WTC11 (cell line): Measurements from ENCODE around the gene SARDH. TPM values are rescaled to one million over a fixed set of nuclear protein-coding genes. Genes with fewer than 3 reads are reported as not detected.

Experiments
- ATAC-seq: fragments of 200-7000 bp; cut with Tn5 transposase; 2 replicates; pipeline ENCODE4 v1.10.0; 2021; ENCODE audit warnings: mild to moderate bottlenecking, moderate library complexity
- CTCF ChIA-PET: fragments of 300-600 bp; sonication (Branson Sonifier 250); formaldehyde crosslinking; loops from one replicate; lab custom pipeline; 2021; ENCODE audit warnings: antibody characterized with exemption; lab: Charles Lee
- POLR2A ChIA-PET: fragments of 350-600 bp; sonication (Branson Sonifier 250); formaldehyde crosslinking; loops from one replicate; lab custom pipeline; 2021; ENCODE audit warnings: antibody characterized with exemption; lab: Charles Lee
- DNase-seq: peaks from one replicate; pipeline ENCODE4 v3.0.0; 2021; ENCODE audit warnings: low spot score
- H3K27ac Mint-ChIP-seq: 2 replicates; pipeline ENCODE4 v1.8.0; 2021; ENCODE audit warnings: mixed read lengths
- H3K27me3 Mint-ChIP-seq: 2 replicates; pipeline ENCODE4 v1.8.0; 2021; ENCODE audit warnings: low read depth, mild to moderate bottlenecking, moderate library complexity, mixed read lengths
- H3K36me3 Mint-ChIP-seq: 2 replicates; pipeline ENCODE4 v1.8.0; 2021; ENCODE audit warnings: mixed read lengths
- H3K4me1 Mint-ChIP-seq: 2 replicates; pipeline ENCODE4 v1.8.0; 2022; ENCODE audit warnings: mixed read lengths
- H3K4me3 Mint-ChIP-seq: 2 replicates; pipeline ENCODE4 v1.8.0; 2021; ENCODE audit warnings: mild to moderate bottlenecking, moderate library complexity, mixed read lengths
- H3K9me3 Mint-ChIP-seq: 2 replicates; pipeline ENCODE4 v1.8.0; 2021; ENCODE audit warnings: mixed read lengths
- ARID4B ChIP-seq: sonication (generic); formaldehyde crosslinking; IDR thresholded peaks from 2 replicates; pipeline ENCODE4 v1.8.0; 2023; ENCODE audit warnings: missing genetic modification reagents, mild to moderate bottlenecking, borderline replicate concordance
- CREB1 ChIP-seq: sonication (generic); formaldehyde crosslinking; IDR thresholded peaks from 2 replicates; pipeline ENCODE4 v1.8.0; 2023; ENCODE audit warnings: mild to moderate bottlenecking, missing genetic modification reagents
- E2F5 ChIP-seq: sonication (generic); formaldehyde crosslinking; IDR thresholded peaks from 2 replicates; pipeline ENCODE4 v1.8.1; 2022; ENCODE audit warnings: mild to moderate bottlenecking, moderate library complexity, missing genetic modification reagents
- ESRRA ChIP-seq: sonication (generic); formaldehyde crosslinking; IDR thresholded peaks from 2 replicates; pipeline ENCODE4 v1.8.1; 2022; ENCODE audit warnings: mild to moderate bottlenecking, missing genetic modification reagents, borderline replicate concordance
- ETV6 ChIP-seq: sonication (generic); formaldehyde crosslinking; IDR thresholded peaks from 2 replicates; pipeline ENCODE4 v1.8.1; 2022; ENCODE audit warnings: mild to moderate bottlenecking, missing genetic modification reagents
- HMGXB4 ChIP-seq: sonication (generic); formaldehyde crosslinking; IDR thresholded peaks from 2 replicates; pipeline ENCODE4 v1.8.1; 2023; ENCODE audit warnings: mild to moderate bottlenecking, moderate library complexity, missing genetic modification reagents
- IRF2 ChIP-seq: sonication (generic); formaldehyde crosslinking; IDR thresholded peaks from 2 replicates; pipeline ENCODE4 v1.8.0; 2022; ENCODE audit warnings: low read depth, missing genetic modification reagents, borderline replicate concordance
- KAT7 ChIP-seq: sonication (generic); formaldehyde crosslinking; IDR thresholded peaks from 2 replicates; pipeline ENCODE4 v1.8.1; 2023; ENCODE audit warnings: missing genetic modification reagents, mild to moderate bottlenecking, borderline replicate concordance
- MXD4 ChIP-seq: fragments of 250-450 bp; sonication (Bioruptor Pico); IDR thresholded peaks from 2 replicates; pipeline ENCODE4 v1.8.0; 2021; ENCODE audit warnings: mild to moderate bottlenecking, moderate library complexity, borderline replicate concordance
- PRRX2 ChIP-seq: fragments of 250-450 bp; sonication (Bioruptor Pico); IDR thresholded peaks from 2 replicates; pipeline ENCODE4 v1.8.0; 2021; ENCODE audit warnings: mild to moderate bottlenecking
- RORB ChIP-seq: fragments of 250-450 bp; sonication (Bioruptor Pico); IDR thresholded peaks from 2 replicates; pipeline ENCODE4 v1.9.0; 2021; ENCODE audit warnings: mild to moderate bottlenecking
- TEAD4 ChIP-seq: sonication (generic); formaldehyde crosslinking; IDR thresholded peaks from 2 replicates; pipeline ENCODE4 v1.8.0; 2022; ENCODE audit warnings: mild to moderate bottlenecking, missing genetic modification reagents
- TP53 ChIP-seq: sonication (generic); formaldehyde crosslinking; IDR thresholded peaks from 2 replicates; pipeline ENCODE4 v1.8.1; 2023; ENCODE audit warnings: mild to moderate bottlenecking, missing genetic modification reagents
- USF1 ChIP-seq: sonication (generic); formaldehyde crosslinking; IDR thresholded peaks from 2 replicates; pipeline ENCODE4 v1.8.0; 2022; ENCODE audit warnings: mild to moderate bottlenecking, missing genetic modification reagents
- total RNA-seq: library from RNA; stranded (reverse); gene quantifications from 3 replicates; pipeline ENCODE4 v1.2.3, GENCODE V29; 2021
- TF ChIP-seq, protein P1 (sequence below): sonication (generic); formaldehyde crosslinking; IDR thresholded peaks from 2 replicates; pipeline ENCODE4 v1.8.0; 2022; ENCODE audit warnings: mild to moderate bottlenecking, missing genetic modification reagents

Gene SARDH
- total RNA-seq, 1 experiment from 2014 or later, result 8.5 TPM

DNA sequence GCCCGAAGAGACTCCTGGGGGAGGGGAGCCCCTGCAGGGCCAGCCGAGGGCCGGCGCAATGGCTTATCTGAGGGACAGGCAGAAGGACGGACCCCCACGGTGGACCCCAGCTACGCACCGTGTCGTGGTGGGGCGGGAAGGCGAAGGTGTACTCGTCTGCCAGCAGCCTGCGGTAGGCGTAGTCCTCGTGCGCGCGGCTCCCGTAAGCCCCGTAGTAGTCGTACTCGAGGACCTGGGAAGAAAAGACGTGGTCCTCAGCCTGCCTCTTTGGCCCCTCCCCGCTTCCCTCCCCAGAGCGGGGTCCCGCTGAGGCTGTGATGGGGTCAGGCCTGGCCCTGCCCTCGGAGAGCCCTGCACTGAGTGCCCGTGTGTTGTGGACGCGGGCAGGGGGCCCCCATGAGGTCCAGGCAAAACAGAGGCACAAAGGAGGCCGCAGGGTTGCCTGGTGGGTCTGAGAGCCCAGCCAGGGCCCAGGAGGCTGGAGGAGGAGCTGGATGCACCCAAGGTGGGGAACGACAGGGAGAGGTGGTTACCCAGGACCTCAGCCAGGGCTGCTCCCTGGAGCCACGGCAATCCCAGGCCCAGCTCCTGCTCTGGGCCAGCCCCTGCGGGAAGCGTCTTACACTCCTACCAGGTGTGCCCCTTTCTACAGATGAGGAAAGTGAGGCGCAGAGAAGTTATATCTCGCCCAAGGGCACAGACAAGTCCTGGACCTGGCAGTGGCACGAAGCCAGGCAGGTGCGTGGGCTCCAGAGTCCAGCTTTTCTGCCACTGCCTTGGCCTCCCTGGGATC is 35.2 kb downstream of the SARDH start (continued):
- TF ChIP-seq USF1 (CRISPR knock-in tag), result no peak
- TF ChIP-seq ETV6 (CRISPR knock-in tag), result no peak
- peak; percentile 59; the same call in 1 of the 2 replicates for TF ChIP-seq HMGXB4
- no peak for TF ChIP-seq TP53
- TF ChIP-seq ARID4B (CRISPR knock-in tag), result no peak
- TF ChIP-seq, protein P1, sequence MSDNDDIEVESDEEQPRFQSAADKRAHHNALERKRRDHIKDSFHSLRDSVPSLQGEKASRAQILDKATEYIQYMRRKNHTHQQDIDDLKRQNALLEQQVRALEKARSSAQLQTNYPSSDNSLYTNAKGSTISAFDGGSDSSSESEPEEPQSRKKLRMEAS (CRISPR knock-in tag), result peak; percentile 28; the same call in 1 of the 2 replicates

- DNase-seq (peak; percentile 21), ATAC-seq (peak; percentile 78)
- ChIA-PET POLR2A (no interaction called here), CTCF (interaction anchor here (0.7 to 2.7 kb wide), 6 partner anchors 11 to 360 kb away, joined by 3 to 13 read pairs (median 4); no protein-coding TSS in a partner anchor)
- Mint-ChIP-seq H3K36me3 (no peaks in the 10 kb centered on the region), H3K27me3 (no peaks in the 10 kb centered on the region), H3K9me3 (0 out of 2 replicates have a peak, but pooled peaks cover 4% of the 10 kb centered on the region), H3K4me3 (no peak overlapping the region), H3K4me1 (peaks cover 4% of the 10 kb centered on the region; the same call in 1 of the 2 replicates), H3K27ac (no peak overlapping the region)
- no peak for TF ChIP-seq TEAD4 (CRISPR knock-in tag)
- TF ChIP-seq, protein P1 (CRISPR knock-in tag), result 0 out of 2 replicates have a peak, but pooled peaks have one; percentile 36
- no peak for TF ChIP-seq RORB (CRISPR knock-in tag)
These were observed 36.0 kb downstream of the SARDH start for GRCh38 chr9:133701981-133702797.

GRCh38 chr9:133701321-133701980 is 36.7 kb downstream of the SARDH start:
- Mint-ChIP-seq H3K4me3 (no peak overlapping the region), H3K9me3 (0 out of 2 replicates have a peak, but pooled peaks cover 4% of the 10 kb centered on the region)
- DNase-seq, result peak; percentile 6
- no peak for TF ChIP-seq IRF2
- no peak for TF ChIP-seq CREB1
- TF ChIP-seq E2F5 (CRISPR knock-in tag), result no peak
- no peak for TF ChIP-seq ESRRA (CRISPR knock-in tag)
- TF ChIP-seq ARID4B (CRISPR knock-in tag), result no peak
- TF ChIP-seq PRRX2 (CRISPR knock-in tag), result no peak
- TF ChIP-seq KAT7 (CRISPR knock-in tag), result no peak
- no peak for TF ChIP-seq MXD4 (CRISPR knock-in tag)

More at GRCh38 chr9:133701321-133701980, 36.7 kb downstream of the SARDH start:
- Mint-ChIP-seq H3K4me1 (peaks cover 4% of the 10 kb centered on the region; the same call in 1 of the 2 replicates), H3K27me3 (no peaks in the 10 kb centered on the region), H3K27ac (0 out of 2 replicates have a peak overlapping the region, but pooled peaks have one; percentile 23), H3K36me3 (no peaks in the 10 kb centered on the region)
- CTCF ChIA-PET, result interaction anchor here (1.5 to 2.7 kb wide), 4 partner anchors 10 to 81 kb away, joined by 3 to 13 read pairs (median 4); no protein-coding TSS in a partner anchor
- POLR2A ChIA-PET, result no interaction called here
- no peak for ATAC-seq
